HG02642 (cell line): Measurements from ENCODE around the gene VPS8.
A peak's percentile ranks its signal among the peaks of the same experiment; 100 is the strongest.

Experiments used
- ATAC-seq: cut with Tn5 transposase; IDR thresholded peaks from one replicate; pipeline ENCODE4 v1.9.1; 2021; ENCODE audit warnings: mild to moderate bottlenecking; ENCODE audit not compliant: unreplicated experiment, poor library complexity

Gene VPS8

DNA sequence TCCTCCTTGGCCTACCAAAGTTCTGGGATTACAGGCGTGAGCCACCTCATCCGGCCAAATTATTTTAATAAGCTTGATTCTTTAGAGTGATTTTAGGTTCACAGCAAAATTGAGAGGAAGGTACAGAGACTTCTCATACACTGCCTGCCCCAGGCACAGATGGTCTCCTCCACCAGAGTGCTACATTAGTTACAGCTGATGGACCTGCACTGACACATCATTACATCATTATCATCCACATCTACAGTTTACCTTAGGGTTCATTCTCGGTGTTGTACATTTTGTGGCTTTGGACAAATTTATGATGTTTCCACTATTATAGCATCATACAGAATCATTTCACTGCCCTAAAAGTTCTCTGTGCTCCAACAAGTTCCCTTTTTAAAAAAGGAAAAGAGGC lies 4.4 kb upstream of the VPS8 start:
- no peak for ATAC-seq

GRCh38 chr3:184808021-184808420 lies 3.9 kb upstream of the VPS8 start:
- no peak for ATAC-seq

DNA sequence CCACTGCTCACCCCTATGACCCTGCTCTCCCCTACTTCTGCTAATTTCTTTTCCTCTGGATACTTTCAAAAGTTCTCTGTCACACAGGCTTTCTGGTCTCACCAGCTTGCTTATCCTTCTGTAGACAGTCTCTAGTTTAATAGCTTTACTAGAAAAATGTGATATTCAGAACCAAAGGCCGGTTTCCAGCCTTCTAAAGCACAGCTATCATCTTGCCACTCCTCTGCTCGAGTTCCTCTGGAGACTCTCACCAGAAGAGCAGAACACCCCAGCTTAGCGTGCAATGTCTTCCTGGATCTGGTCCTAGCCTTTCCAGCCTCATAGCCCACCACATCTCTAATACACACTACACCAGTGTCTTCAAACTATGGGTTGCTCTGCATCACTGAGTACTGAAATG lies 1.8 kb upstream of the VPS8 start:
- no peak for ATAC-seq

DNA sequence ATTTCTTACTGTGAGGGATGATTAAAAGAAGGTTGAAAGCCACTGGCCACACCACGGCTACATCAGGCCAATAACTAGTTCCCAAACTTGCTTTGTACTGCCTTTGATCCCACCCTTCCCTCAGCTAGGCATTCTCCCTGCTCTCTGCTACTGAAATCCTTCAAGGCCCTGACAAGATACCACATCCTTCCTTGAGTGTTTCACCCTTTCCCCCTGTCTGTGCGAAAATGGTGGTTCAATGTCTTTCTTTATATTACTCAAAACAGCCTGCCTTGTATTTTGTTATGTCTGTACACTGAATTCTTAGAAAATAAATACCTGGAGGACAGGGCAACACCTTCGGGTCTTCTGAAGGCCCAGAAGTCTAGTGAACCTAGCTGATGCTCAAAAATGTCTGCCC lies 932 bp upstream of the VPS8 start:
- ATAC-seq: no peak

DNA sequence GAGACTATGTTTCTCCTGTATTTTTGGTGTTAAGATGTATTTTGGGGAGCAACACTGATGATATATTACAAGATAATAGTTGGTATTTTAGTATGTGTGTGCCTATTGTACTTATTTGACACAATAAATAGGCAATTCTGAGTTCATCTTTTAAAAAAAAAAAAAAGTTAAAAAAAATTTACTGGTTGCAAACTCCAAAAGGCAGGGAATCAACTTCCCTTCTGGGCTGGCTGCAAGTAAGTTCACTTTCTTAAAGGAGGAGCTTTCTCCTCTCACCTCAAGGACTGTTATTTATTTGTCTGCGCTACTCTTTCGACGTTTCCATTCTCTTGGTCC lies 335 bp upstream of the VPS8 start:
- ATAC-seq: no peak

- ATAC-seq: peak; percentile 32
Measured at GRCh38 chr3:184812662-184813042, 686 bp downstream of the VPS8 start.

DNA sequence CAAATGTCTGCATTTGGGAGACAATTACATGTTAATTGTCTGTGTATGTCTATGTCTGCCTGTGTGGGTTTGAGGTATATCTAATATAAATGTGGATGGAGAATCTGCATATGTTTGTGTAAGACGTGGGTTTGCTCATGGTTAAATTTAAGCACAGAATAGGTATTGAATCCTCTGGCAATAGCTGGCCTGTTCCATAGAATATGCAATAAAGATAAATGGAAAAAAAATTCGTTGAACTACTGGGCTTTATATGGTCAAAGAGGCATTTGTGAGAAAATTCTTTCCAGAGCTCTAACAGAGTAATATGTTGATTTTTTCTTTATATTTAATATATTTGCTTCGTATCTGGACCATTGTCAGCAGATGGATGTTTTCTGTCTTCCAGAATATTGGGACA lies 1.4 kb downstream of the VPS8 start:
- ATAC-seq: no peak

DNA sequence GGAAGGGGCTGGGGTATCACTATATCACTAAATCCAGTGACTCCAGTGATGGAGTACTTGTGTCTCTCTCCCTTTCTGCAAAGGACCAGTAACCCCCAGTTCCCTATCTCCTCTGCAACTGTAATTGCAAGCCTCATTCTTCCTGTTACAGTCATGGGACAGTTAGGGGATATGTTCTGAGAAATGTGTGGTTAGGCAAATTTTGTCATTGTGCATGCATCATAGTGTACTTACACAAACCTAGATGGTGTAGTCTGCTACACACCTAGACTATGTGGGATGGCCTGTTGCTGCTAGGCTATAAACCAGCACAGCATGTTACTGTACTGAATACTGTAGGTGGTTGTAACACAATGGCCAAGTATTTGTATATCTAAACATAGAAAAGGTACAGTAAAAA lies 2.2 kb downstream of the VPS8 start:
- ATAC-seq: no peak

DNA sequence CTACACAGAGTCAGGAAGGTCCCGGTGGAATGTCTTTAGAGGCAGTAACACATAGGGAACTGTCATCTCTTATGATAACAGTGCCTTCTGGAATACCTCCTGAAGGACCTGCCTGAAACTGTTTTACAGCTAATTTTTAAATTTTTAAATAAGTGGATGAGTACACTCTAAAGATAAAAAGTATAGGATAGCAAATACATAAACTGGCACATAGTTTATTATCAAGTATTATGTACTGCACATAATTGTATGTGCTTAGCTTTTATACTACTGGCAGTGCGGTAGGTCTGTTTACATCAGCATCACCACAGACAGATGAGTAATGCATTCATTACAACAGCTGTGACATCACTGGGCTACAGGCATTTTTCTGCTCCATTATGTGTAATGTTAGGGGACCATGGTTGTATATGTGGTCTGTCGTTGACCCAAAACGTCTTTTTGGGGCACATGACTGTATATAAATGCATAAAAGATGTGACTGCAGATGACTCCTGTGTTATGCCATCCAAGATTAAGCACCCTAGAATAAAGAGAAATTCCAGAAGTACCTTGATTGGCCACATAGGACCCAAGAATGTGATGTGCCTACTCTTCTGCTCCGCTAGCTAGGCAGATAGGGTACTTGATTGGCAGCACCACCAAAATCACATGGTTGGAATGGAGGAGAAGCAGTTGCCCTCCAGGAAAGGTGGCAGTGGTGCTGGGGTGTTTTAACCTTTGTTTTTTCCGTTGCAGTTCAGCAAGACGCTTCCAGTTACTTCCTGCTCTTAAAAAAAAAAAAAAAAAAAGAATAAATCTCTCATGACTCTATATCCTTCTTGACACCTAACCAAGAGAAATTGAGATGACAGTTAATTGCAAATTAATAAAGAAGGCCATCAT lies 3.3 kb downstream of the VPS8 start:
- no peak for ATAC-seq

- no peak for ATAC-seq
Measured at GRCh38 chr3:184816614-184817013, 4.6 kb downstream of the VPS8 start.

GRCh38 chr3:184820525-184820924 lies 8.6 kb downstream of the VPS8 start:
- no peak for ATAC-seq

GRCh38 chr3:184821034-184821433 lies 9.1 kb downstream of the VPS8 start:
- no peak for ATAC-seq

DNA sequence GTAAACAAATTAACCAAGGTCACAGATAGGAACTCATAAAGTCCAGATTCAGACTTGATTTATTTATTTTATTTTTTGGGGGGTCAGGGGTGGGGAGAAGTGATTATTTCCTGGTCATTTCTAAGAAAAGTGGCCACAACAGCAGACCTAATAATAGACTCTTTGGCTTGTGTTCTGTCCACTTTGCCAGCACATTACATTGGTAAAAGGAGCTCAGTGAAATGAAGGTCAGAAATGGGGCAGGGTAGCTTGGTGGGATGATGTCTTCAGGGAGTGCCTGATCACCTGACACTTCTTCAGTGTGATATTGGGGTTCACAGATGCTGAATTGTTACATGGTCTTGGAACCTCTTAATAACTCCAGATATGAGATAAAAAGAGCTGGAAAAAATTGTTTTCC lies 10.1 kb downstream of the VPS8 start:
- no peak for ATAC-seq

DNA sequence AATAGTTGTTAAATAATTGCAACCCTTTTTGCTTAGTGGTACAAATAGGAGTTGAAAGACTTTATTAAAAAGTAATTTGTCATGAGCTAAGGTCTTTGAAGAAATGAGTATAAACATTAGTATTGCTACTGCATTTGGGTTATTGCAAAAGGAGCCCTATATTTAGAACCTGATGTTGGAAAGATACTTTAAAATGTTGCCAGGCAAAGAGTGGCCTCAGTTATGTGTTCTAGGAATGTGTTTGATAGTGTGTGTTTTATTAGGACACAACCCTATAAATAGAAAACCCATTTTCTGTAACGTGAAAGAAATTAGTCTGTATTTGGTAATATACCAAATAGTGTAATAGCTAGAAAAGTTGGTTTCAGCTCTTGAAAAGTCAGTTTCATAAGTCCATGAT lies 10.7 kb downstream of the VPS8 start:
- no peak for ATAC-seq

GRCh38 chr3:184823990-184824389 lies 12.0 kb downstream of the VPS8 start:
- ATAC-seq: no peak

GRCh38 chr3:184825121-184825820 lies 13.3 kb downstream of the VPS8 start:
- ATAC-seq: no peak

- ATAC-seq: no peak
Measured at GRCh38 chr3:184827572-184827971, 15.6 kb downstream of the VPS8 start.

DNA sequence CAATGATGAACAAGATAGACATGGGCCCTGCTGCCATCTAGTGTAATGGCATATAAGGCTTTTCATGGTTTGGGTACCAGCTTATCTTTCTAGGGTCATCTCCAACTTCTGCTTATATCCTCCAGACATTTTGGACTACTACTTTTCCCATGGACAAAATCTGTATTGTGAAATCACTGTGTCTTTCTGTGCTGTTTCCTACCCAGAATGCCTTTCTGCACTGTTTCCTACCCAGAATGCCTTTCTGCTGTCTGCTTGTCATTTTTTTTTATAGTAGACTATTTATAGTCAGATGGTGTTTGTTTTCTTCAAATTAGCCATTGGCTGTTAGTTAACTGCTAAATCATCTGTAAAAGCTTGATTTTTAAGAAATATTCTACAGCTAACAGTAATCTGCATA lies 20.1 kb downstream of the VPS8 start:
- no peak for ATAC-seq

GRCh38 chr3:184832903-184833302 lies 20.9 kb downstream of the VPS8 start:
- ATAC-seq: no peak

GRCh38 chr3:184836090-184836822 lies 24.3 kb downstream of the VPS8 start:
- no peak for ATAC-seq

GRCh38 chr3:184842433-184842832 lies 30.5 kb downstream of the VPS8 start:
- ATAC-seq: no peak
